Measurements from ENCODE around the gene GTF2IRD1.

Gene GTF2IRD1

GRCh38 chr7:74623135-74623534 is 169.4 kb downstream of the GTF2IRD1 start:
- TF ChIP-seq FOXP2 (optimal IDR thresholded peaks at IDR 0.05; ENCODE audit: borderline replicate concordance, extremely low read depth, extremely low read length, insufficient read depth) = no peak
- TF ChIP-seq SIN3A (IDR thresholded peaks at IDR 0.05; ENCODE audit: borderline replicate concordance, insufficient read depth, low read length) = no peak
- TF ChIP-seq TAF1 (IDR thresholded peaks at IDR 0.05; ENCODE audit: borderline replicate concordance, insufficient read depth, low read length) = no peak
- TF ChIP-seq REST (IDR thresholded peaks at IDR 0.05; ENCODE audit: insufficient read depth in 1 of 2, low read depth in 2 of 2, low read length in 2 of 2) = no peak
- no peak for TF ChIP-seq POLR2AphosphoS5 (IDR thresholded peaks at IDR 0.05; ENCODE audit: low read depth, low read length)

- TF ChIP-seq POLR2AphosphoS5 (IDR thresholded peaks at IDR 0.05; ENCODE audit: low read depth, low read length) (no peak), FOXP2 (optimal IDR thresholded peaks at IDR 0.05; ENCODE audit: borderline replicate concordance, extremely low read depth, extremely low read length, insufficient read depth) (no peak), REST (IDR thresholded peaks at IDR 0.05; ENCODE audit: insufficient read depth in 1 of 2, low read depth in 2 of 2, low read length in 2 of 2) (no peak), SIN3A (IDR thresholded peaks at IDR 0.05; ENCODE audit: borderline replicate concordance, insufficient read depth, low read length) (no peak), TAF1 (IDR thresholded peaks at IDR 0.05; ENCODE audit: borderline replicate concordance, insufficient read depth, low read length) (no peak)
Measured at GRCh38 chr7:74625446-74625845, 171.7 kb downstream of the GTF2IRD1 start.

- TF ChIP-seq SIN3A (IDR thresholded peaks at IDR 0.05; ENCODE audit: borderline replicate concordance, insufficient read depth, low read length) (no peak), POLR2AphosphoS5 (IDR thresholded peaks at IDR 0.05; ENCODE audit: low read depth, low read length) (no peak), REST (IDR thresholded peaks at IDR 0.05; ENCODE audit: insufficient read depth in 1 of 2, low read depth in 2 of 2, low read length in 2 of 2) (no peak), FOXP2 (optimal IDR thresholded peaks at IDR 0.05; ENCODE audit: borderline replicate concordance, extremely low read depth, extremely low read length, insufficient read depth) (no peak), TAF1 (IDR thresholded peaks at IDR 0.05; ENCODE audit: borderline replicate concordance, insufficient read depth, low read length) (no peak)
Measured at GRCh38 chr7:74627661-74628411, 174.1 kb downstream of the GTF2IRD1 start.

- TF ChIP-seq REST (IDR thresholded peaks at IDR 0.05; ENCODE audit: insufficient read depth in 1 of 2, low read depth in 2 of 2, low read length in 2 of 2) (no peak), SIN3A (IDR thresholded peaks at IDR 0.05; ENCODE audit: borderline replicate concordance, insufficient read depth, low read length) (no peak), TAF1 (IDR thresholded peaks at IDR 0.05; ENCODE audit: borderline replicate concordance, insufficient read depth, low read length) (no peak)
Measured at GRCh38 chr7:74632505-74632904, 178.8 kb downstream of the GTF2IRD1 start.

Measured in PFSK-1 (cell line).